Parathyroid adenoma (tissue), 2 donors: Measurements from ENCODE around the gene MBTD1.

Experiments
- H2AFZ ChIP-seq: fragments of 300-600 bp; sonication (generic); one replicate; pipeline ENCODE4 v1.7.0; 2017; ENCODE audit warnings: antibody characterized with exemption, mild to moderate bottlenecking
- H3K27ac ChIP-seq: fragments of 300-600 bp; sonication (generic); one replicate; pipeline ENCODE4 v1.7.0; 2017
- H3K27me3 ChIP-seq: fragments of 300-600 bp; sonication (generic); one replicate; pipeline ENCODE4 v1.7.0; 2017; ENCODE audit warnings: low read length; ENCODE audit not compliant: control insufficient read depth, insufficient read depth
- H3K36me3 ChIP-seq: fragments of 300-600 bp; sonication (generic); one replicate; pipeline ENCODE4 v1.7.0; 2017; ENCODE audit warnings: low read length; ENCODE audit not compliant: control insufficient read depth, insufficient read depth
- H3K4me1 ChIP-seq: fragments of 300-600 bp; sonication (generic); one replicate; pipeline ENCODE4 v1.7.0; 2017; ENCODE audit warnings: control low read depth
- H3K4me2 ChIP-seq: fragments of 300-600 bp; sonication (generic); one replicate; pipeline ENCODE4 v1.7.0; 2017; ENCODE audit warnings: low read length
- H3K4me3 ChIP-seq: fragments of 300-600 bp; sonication (generic); one replicate; pipeline ENCODE4 v1.7.0; 2017; ENCODE audit warnings: low read depth, low read length
- H3K79me2 ChIP-seq: fragments of 300-600 bp; sonication (generic); one replicate; pipeline ENCODE4 v1.7.0; 2017; ENCODE audit warnings: control low read depth
- H3K9ac ChIP-seq: fragments of 300-600 bp; sonication (generic); one replicate; pipeline ENCODE4 v1.7.0; 2017; ENCODE audit warnings: mild to moderate bottlenecking
- H3K9me3 ChIP-seq: fragments of 300-600 bp; sonication (generic); one replicate; pipeline ENCODE4 v1.7.0; 2017; ENCODE audit warnings: low read length; ENCODE audit not compliant: control insufficient read depth
- TF ChIP-seq, protein P1 (sequence below): fragments of 300-600 bp; sonication (generic); IDR thresholded peaks from one replicate; pipeline ENCODE4 v1.7.0; 2017; ENCODE audit warnings: antibody characterized with exemption, mild to moderate bottlenecking
- donor health status: primary hyperparathyroidism.

MBTD1 gene

DNA sequence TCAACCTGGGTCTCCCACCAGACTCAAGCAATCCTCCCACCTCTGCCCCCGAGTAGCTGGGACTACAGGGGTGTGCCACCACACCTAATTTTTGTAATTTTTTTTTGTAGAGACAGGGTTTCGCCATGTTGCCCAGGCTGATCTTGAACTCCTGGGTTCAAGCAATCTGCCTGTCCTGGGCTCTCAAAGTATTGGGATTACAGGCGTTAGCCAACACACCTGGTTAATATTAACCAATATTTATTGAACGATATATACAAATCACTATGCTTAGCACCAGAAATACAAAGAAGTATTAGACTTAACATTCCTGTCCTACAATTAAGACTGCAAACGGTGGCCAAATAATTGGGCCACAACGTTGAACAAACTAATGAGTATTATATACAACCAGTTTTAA, 4.2 kb downstream of the MBTD1 start:
- no peaks in the 10 kb centered on the region for H3K36me3 ChIP-seq

DNA sequence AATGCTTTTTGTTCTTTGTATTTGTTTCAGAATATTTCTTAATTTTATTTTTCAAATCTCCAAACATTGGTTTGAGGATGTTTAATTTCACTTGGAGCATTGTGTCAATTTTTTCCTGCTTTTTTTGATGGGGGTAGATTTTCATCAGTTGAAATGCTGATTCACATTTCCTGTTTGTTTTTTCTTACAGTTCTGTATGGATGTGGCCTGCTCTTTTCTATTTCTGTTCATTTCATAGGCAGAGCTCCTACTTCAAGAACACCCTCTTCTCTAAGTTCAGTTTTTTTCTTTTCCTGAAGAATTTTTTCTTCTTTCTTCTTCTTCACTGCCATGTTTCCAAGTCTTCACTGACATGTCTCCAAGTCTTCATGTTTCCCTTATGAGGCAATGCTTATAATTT, 8.8 kb downstream of the MBTD1 start:
- Histone ChIP-seq H3K9me3 (no peaks in the 10 kb centered on the region), H3K9ac (no peak overlapping the region), H3K4me1 (no peaks in the 10 kb centered on the region), H3K4me3 (no peak overlapping the region), H3K27me3 (no peaks in the 10 kb centered on the region), H3K27ac (no peak overlapping the region), H3K4me2 (no peak overlapping the region), H3K79me2 (peaks cover 21% of the 10 kb centered on the region), H2AFZ (no peak overlapping the region), H3K36me3 (no peaks in the 10 kb centered on the region)
- TF ChIP-seq, protein P1, sequence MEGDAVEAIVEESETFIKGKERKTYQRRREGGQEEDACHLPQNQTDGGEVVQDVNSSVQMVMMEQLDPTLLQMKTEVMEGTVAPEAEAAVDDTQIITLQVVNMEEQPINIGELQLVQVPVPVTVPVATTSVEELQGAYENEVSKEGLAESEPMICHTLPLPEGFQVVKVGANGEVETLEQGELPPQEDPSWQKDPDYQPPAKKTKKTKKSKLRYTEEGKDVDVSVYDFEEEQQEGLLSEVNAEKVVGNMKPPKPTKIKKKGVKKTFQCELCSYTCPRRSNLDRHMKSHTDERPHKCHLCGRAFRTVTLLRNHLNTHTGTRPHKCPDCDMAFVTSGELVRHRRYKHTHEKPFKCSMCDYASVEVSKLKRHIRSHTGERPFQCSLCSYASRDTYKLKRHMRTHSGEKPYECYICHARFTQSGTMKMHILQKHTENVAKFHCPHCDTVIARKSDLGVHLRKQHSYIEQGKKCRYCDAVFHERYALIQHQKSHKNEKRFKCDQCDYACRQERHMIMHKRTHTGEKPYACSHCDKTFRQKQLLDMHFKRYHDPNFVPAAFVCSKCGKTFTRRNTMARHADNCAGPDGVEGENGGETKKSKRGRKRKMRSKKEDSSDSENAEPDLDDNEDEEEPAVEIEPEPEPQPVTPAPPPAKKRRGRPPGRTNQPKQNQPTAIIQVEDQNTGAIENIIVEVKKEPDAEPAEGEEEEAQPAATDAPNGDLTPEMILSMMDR: no peak

More for the DNA sequence above, 4.2 kb downstream of the MBTD1 start:
- Histone ChIP-seq H3K27me3 (no peaks in the 10 kb centered on the region), H2AFZ (no peak overlapping the region), H3K4me1 (peaks cover 7% of the 10 kb centered on the region), H3K79me2 (peaks cover 17% of the 10 kb centered on the region), H3K9me3 (no peaks in the 10 kb centered on the region), H3K27ac (no peak overlapping the region), H3K9ac (no peak overlapping the region), H3K4me3 (no peak overlapping the region), H3K4me2 (no peak overlapping the region)
- TF ChIP-seq, protein P1: no peak

DNA sequence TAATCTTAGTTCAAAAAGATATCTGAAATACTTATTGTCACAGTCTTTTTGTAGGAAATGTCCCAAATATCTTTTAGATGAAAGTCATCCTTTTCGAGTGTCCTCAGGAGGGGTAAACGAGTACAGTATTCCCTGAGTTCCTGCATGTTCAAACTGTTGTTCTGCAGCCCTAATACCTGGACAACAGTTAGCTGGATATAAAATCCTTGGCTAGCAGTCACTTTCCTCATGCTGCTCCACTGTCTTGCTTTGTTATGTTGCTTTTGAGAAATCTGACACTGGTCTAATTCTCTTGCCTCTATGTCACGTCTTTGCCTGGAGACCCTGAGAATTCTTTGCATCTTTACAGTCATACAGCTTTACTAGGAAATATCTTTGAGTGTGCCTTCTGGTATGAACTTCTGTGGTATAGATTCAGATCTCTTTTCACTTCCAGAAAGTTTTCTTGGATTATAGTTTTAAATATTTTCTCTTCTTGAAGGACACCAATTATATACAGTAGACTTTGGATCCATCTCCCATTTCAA, 9.5 kb downstream of the MBTD1 start:
- TF ChIP-seq, protein P1: no peak
- Histone ChIP-seq H3K9me3 (no peaks in the 10 kb centered on the region), H3K36me3 (no peaks in the 10 kb centered on the region), H3K4me3 (no peak overlapping the region), H3K27ac (no peak overlapping the region), H3K4me1 (no peaks in the 10 kb centered on the region), H3K79me2 (peaks cover 21% of the 10 kb centered on the region), H3K9ac (no peak overlapping the region), H3K27me3 (no peaks in the 10 kb centered on the region), H3K4me2 (no peak overlapping the region), H2AFZ (no peak overlapping the region)

GRCh38 chr17:51245535-51245934, 14.3 kb downstream of the MBTD1 start:
- peaks cover 17% of the 10 kb centered on the region for H3K79me2 ChIP-seq
- no peaks in the 10 kb centered on the region for H3K9me3 ChIP-seq
- H3K9ac ChIP-seq: no peak overlapping the region
- no peak overlapping the region for H3K27ac ChIP-seq
- no peaks in the 10 kb centered on the region for H3K27me3 ChIP-seq
- no peak overlapping the region for H3K4me2 ChIP-seq
- H3K4me3 ChIP-seq: no peak overlapping the region
- no peaks in the 10 kb centered on the region for H3K4me1 ChIP-seq
- H2AFZ ChIP-seq: no peak overlapping the region
- TF ChIP-seq, protein P1: no peak
- H3K36me3 ChIP-seq: no peaks in the 10 kb centered on the region

- no peak overlapping the region for H2AFZ ChIP-seq
- TF ChIP-seq, protein P1: no peak
- no peak overlapping the region for H3K4me2 ChIP-seq
- H3K79me2 ChIP-seq: peaks cover 10% of the 10 kb centered on the region
- no peaks in the 10 kb centered on the region for H3K9me3 ChIP-seq
- H3K4me1 ChIP-seq: no peaks in the 10 kb centered on the region
- no peaks in the 10 kb centered on the region for H3K36me3 ChIP-seq
- no peaks in the 10 kb centered on the region for H3K27me3 ChIP-seq
- H3K27ac ChIP-seq: no peak overlapping the region
- H3K9ac ChIP-seq: no peak overlapping the region
- H3K4me3 ChIP-seq: no peak overlapping the region
Observed at GRCh38 chr17:51244041-51244440, 15.8 kb downstream of the MBTD1 start.
